Cortex of kidney (tissue), 1 donor: Measurements from ENCODE around the gene PACRG.
"Not testable (repeated sequence)": the region's sequence is repeated elsewhere in the genome, so short reads cannot be mapped to it uniquely, and the experiment has no call there.

ENCODE experiments used
- DNase-seq: peaks from one replicate; lab custom pipeline; 2025; lab: John Stamatoyannopoulos, UW

The PACRG gene

GRCh38 chr6:163314791-163315470 lies 587.2 kb downstream of the PACRG start:
- DNase-seq, result no peak

DNA sequence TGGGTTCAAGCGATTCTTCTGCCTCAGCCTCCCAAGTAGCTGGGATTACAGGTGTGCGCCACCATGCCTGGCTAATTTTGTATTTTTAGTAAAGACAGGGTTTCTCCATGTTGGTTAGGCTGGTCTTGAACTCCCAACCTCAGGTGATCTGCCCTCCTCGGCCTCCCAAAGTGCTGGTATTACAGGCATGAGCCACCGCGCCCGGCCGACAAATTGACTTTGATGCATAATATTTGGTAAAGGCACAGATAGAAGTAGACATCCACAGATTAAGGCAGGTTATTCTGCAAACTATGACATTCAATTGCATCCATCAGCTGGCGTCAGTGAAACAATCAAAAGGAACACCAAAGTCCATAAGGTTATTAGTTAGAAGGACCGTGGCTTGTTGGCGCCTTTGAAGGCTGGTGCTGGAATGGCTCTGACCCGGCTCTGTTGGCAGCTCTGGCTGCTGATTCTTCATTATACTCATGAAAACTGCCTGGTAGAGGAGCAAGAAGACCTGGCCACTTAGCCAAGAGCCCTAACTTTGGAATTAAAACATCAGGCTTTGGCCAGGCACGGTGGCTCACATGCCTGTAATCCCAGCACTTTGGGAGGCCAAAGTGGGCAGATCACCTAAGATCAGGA lies 589.2 kb downstream of the PACRG start:
- DNase-seq, result not testable (repeated sequence)

- no peak for DNase-seq
Observed at GRCh38 chr6:163318071-163318786, 590.5 kb downstream of the PACRG start.

- DNase-seq, result no peak
Observed at GRCh38 chr6:163319609-163320366, 592.0 kb downstream of the PACRG start.

DNA sequence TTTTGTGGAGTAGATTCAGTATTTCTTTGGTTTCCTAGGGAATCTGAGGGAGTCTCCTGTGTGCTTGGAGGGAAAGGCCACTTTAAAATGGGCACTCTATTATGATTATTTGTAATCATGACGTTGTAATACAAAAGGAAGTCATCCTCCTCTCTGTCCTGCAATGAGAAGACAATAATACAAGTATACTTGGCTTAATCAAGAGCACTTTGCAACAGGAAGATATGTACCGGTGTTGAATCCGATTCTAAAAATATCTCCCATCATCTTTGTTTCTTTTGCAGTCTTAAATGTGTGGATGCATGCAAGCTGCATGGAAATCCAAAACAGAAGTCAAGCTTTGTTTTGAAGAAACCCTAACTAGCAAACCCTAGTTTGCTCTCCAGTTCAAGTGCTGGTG lies 592.6 kb downstream of the PACRG start:
- DNase-seq, result no peak

GRCh38 chr6:163320804-163321203 lies 593.0 kb downstream of the PACRG start:
- DNase-seq, result no peak

GRCh38 chr6:163321717-163322116 lies 593.9 kb downstream of the PACRG start:
- no peak for DNase-seq

- DNase-seq, result no peak
Observed at GRCh38 chr6:163323274-163323673, 595.5 kb downstream of the PACRG start.

DNA sequence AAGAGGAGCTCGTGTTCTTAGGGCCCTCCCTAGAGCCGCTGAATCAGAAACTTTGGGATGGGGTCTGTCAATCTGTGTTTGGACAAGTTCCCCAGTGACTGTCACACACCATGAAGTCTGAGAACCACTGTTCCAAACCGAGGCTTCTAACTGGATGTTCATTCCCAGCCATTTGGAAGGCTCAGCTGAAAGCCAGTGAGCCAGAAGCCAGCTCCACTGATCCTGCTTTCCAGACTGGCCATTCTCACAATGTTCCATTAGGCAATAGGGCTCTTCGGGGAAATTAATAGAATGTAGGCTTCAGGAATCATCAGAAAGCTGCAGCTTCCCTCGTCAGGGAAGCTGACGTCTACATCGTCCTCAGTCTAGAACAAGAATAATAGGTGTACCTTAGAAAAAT lies 595.9 kb downstream of the PACRG start:
- DNase-seq, result no peak

DNA sequence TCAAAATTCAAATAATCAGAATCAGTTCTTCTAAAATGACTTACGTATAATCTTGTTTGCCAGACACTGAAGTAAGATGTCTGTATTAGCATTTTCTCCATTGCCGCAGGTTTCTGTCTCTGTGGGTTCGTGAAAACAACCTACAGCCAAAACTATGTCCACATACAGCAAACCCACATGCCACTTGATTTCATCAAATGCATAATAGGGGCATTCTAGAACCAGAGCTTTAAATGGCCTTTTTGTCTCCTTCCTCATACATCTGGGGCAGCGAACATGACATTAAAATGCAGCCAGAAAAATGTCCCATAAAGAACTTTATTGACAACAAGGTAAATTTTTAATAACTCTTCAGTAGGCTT lies 596.5 kb downstream of the PACRG start:
- no peak for DNase-seq

- no peak for DNase-seq
Observed at GRCh38 chr6:163324688-163325389, 597.1 kb downstream of the PACRG start.

DNA sequence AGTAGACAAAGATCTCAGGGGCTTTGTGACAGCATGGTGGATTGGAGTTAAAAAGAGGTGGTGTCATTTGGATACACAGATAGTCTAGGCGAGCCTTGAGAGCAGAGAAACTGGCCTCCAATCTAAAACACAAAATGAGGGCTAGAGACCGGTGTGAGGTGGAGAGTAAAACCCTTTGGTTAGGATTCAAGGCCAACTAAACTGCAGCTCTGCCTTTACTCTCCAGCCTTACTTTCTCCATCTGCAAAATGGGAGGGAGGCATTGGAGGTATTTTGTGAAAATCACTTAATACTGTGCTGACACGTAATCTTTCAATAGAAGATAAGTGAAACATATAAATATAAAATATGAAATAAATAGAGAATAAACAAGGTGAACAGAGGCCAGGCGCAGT lies 597.6 kb downstream of the PACRG start:
- no peak for DNase-seq

DNA sequence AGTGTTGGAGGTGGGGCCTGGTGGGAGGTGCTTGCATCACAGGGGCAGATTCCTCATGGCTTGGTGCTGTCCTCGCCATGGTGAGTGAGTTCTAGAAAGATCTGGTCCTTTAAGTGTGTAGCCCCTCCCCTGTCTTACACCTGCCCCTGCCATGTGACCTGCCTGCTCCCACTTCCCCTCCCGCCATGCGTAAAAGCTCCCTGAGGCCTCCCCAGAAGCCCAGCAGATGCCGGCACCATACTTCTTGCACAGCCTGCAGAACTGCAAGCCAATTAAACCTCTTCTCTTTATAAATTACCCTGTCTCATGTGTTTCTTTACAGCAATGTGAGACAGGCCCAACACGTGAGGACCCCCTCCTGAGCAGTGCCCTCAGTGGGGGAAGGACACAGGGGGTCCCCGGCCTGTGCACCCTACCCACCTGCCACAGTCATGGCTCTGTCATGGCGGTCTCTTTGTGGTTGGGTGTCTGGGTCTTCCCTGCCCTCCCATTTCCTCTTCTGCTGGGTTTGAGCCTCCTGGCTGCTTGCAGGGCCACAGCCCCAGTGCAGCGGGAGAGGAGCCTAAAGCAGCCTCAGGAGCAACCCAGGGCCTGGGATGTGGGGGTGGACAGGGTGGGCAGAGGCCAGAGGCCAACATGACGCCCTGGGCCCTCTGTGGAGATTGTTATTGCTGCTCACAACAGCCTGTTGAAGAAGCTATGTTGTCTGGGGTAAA lies 599.5 kb downstream of the PACRG start:
- no peak for DNase-seq

GRCh38 chr6:163327921-163328320 lies 600.1 kb downstream of the PACRG start:
- no peak for DNase-seq

DNA sequence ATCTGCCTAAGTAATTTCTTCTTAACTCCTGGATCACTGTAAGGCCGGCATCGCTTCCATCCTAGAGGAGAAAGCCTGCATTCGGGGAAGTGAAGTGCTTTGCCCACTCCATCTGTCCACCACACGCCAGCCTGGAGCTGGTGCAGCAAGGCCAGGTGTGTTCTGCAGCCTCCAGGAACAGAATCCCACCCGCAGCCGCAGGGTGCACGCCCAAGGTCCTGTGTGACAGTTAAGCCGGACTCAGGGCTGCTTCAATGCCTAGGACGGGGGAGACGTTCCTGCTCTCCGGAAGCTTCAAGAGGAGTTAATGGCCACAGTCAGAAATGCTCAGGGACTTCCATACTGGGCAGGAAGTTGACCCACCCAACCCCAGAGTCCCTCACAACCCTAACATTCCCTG lies 600.6 kb downstream of the PACRG start:
- no peak for DNase-seq

DNA sequence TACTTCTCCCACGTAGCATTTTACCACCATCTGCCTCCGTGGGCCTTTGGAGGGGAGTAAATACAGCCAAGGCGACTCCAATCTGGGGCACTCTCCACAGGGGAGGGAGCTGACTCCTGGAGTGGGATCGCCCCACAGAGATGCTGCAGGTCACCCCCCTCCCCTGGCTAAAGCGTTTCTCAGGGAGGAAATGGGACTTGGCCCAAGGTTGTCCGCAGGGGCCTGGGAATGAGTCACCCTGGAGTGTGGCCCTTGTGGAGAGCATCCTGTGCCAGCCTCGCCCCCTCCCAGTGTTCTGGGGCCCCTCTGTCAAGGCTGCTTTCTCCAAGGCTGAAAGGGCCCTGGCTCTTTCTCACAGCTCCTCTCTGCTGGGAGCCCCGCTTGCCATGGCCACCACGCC lies 602.2 kb downstream of the PACRG start:
- DNase-seq, result no peak

DNA sequence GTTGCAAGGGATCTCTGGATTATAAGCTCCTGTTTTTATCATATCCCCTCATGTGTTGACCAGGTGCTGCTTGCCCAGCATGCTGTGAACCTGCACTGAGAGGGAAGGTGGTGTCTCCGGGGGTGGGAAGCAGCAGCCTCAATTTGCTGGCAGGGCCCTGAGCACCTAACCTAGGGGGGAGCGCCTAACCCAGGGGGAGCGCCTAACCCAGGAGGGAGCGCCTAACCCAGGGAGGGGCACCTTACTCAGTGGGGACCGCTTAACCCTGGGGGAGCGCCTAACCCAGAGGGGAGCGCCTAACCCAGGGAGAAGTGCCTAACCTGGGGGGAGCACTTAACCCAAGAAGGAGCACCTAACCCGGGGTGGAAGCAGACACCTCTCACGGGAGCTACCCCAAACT lies 603.5 kb downstream of the PACRG start:
- DNase-seq, result no peak

DNA sequence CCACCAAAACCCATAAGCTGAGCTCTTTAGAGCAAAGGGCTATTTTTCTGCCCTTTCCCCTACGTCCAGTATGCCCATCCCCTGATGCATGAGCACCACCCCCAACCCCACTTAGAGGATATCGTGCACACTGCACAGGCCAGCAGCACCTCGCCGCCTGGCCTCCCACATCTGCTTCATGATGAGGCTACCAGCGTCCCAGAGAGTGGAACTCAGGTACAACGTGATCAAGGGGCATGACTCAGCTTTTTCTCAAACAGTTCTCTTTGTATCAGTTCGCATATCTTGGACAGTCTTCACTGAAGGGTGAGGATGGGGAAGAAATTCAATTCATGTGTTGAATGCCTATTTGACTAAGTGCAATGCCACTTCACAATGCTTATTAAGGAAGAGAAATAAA lies 604.8 kb downstream of the PACRG start:
- DNase-seq, result no peak

DNA sequence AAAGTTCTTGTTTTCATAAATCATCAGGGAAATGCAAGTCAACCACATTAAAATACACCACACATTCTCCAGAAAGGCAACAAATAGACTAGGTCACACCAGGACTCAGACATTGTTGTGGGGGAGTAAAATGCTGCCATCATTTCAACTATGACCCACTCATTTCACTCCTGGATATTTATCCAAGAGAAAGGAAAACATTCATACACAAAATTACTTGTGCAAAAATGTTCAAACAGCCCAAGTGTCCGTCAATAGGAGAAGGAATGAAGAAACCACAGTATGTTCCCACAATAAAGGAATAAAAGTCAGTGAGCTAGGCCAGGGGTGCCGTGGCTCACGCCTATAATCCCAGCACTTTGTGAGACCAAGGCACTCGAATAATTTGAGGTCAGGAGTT lies 605.3 kb downstream of the PACRG start:
- DNase-seq, result no peak

DNA sequence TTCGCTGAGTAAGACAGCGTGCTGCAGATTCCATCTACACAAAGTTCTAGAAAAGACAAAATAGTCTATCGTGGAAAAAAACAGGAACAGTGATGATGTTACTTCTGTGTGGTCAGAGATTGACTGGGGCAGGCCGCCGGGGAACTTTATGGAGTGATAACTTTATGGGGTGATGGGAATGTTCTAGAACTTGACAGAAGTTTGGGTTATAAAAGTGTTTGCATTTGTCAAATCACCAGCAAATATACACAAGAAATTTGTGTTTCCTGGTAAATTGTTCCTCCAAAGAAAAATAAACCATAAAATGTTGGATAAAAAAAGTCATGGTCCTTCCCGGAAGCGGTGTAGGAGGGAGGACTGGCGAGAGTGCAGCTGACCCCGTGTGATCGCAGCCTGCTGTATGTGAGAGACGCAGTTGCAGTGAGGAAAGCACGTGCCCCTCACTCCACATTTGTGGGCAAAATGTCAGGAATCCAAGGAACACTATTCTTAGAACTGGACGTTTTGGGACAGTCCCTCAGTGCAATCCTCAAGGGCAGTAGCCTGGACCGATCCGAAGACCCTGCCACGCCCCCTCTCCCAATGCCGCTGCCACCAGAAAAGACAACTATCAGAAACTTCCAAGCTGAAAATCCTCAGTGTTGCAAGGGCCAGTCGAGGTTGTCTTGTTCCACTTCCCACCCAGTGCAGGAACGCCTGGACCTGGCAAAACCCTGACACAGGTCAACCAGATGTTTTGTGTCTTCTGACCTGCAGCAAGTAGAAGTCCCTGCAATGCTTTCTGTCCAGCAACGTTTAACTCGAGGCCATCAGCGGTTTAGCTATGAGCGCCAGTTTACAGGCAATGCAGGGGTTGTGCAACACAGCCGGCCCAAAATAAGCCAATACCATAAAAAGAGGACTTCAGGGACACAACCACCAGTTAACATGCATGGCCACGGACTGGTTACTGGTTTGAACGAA lies 606.2 kb downstream of the PACRG start:
- DNase-seq, result no peak
